Mesothelial cell of epicardium (in vitro differentiated cells): ENCODE results near the gene ZBED4. TPM values are rescaled to one million over a fixed set of nuclear protein-coding genes. Genes with fewer than 3 reads are reported as not detected.

ENCODE experiments used
- DNase-seq, 2 experiments: peaks; one replicate each; pipeline ENCODE4 v3.0.0; 2021; ENCODE audit warnings: low spot score in 2 of 2; ENCODE audit not compliant: unreplicated experiment in 2 of 2
- H3K27ac Mint-ChIP-seq: 2 replicates; pipeline ENCODE4 v1.8.0; 2021; ENCODE audit warnings: mixed read lengths
- H3K27me3 Mint-ChIP-seq: 2 replicates; pipeline ENCODE4 v1.8.0; 2021; ENCODE audit warnings: low read depth, mixed read lengths
- H3K36me3 Mint-ChIP-seq: 2 replicates; pipeline ENCODE4 v1.8.0; 2021; ENCODE audit warnings: mixed read lengths
- H3K4me1 Mint-ChIP-seq: 2 replicates; pipeline ENCODE4 v1.8.0; 2021; ENCODE audit warnings: mixed read lengths
- H3K4me3 Mint-ChIP-seq: 2 replicates; pipeline ENCODE4 v1.8.0; 2021; ENCODE audit warnings: mild to moderate bottlenecking, moderate library complexity, mixed read lengths
- H3K9me3 Mint-ChIP-seq: 2 replicates; pipeline ENCODE4 v1.8.0; 2021; ENCODE audit warnings: mixed read lengths
- total RNA-seq: library from RNA; stranded (reverse); gene quantifications from 3 replicates; pipeline ENCODE4 v1.2.1, GENCODE V29; 2021
- TF ChIP-seq, protein P1 (sequence below): fragments of 200-600 bp; sonication (generic); IDR thresholded peaks from one replicate; pipeline ENCODE4 v1.5.0; 2021; ENCODE audit warnings: antibody characterized with exemption; ENCODE audit not compliant: unreplicated experiment

ZBED4 gene
- total RNA-seq, 1 donor from 2014 or later: 32.6 TPM

DNA sequence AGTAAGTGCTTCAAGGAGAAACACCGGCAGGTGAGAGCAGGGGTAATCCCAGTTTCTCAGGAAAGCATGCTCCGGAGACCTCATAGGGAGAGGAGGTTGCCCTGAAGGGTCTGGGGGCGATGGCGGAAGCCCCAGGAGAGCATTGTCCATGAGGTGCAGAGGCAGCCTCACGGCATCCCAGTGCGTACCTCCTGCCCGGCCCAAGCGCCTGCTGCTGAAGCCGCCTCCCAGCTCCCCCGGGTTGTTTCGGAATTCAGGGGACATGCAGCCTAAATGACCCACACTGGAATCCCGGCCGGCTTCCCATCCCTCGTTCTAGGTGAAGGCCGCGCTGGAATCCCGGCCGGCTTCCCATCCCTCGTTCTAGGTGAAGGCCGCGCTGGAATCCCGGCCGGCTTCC is 2.7 kb downstream of the ZBED4 start:
- Mint-ChIP-seq H3K27me3 (peaks cover 15% of the 10 kb centered on the region), H3K9me3 (no peaks in the 10 kb centered on the region), H3K36me3 (no peaks in the 10 kb centered on the region), H3K27ac (no peak overlapping the region), H3K4me1 (peaks cover 19% of the 10 kb centered on the region), H3K4me3 (no peak overlapping the region)
- no peak for DNase-seq
- TF ChIP-seq, protein P1, sequence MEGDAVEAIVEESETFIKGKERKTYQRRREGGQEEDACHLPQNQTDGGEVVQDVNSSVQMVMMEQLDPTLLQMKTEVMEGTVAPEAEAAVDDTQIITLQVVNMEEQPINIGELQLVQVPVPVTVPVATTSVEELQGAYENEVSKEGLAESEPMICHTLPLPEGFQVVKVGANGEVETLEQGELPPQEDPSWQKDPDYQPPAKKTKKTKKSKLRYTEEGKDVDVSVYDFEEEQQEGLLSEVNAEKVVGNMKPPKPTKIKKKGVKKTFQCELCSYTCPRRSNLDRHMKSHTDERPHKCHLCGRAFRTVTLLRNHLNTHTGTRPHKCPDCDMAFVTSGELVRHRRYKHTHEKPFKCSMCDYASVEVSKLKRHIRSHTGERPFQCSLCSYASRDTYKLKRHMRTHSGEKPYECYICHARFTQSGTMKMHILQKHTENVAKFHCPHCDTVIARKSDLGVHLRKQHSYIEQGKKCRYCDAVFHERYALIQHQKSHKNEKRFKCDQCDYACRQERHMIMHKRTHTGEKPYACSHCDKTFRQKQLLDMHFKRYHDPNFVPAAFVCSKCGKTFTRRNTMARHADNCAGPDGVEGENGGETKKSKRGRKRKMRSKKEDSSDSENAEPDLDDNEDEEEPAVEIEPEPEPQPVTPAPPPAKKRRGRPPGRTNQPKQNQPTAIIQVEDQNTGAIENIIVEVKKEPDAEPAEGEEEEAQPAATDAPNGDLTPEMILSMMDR: no peak

DNA sequence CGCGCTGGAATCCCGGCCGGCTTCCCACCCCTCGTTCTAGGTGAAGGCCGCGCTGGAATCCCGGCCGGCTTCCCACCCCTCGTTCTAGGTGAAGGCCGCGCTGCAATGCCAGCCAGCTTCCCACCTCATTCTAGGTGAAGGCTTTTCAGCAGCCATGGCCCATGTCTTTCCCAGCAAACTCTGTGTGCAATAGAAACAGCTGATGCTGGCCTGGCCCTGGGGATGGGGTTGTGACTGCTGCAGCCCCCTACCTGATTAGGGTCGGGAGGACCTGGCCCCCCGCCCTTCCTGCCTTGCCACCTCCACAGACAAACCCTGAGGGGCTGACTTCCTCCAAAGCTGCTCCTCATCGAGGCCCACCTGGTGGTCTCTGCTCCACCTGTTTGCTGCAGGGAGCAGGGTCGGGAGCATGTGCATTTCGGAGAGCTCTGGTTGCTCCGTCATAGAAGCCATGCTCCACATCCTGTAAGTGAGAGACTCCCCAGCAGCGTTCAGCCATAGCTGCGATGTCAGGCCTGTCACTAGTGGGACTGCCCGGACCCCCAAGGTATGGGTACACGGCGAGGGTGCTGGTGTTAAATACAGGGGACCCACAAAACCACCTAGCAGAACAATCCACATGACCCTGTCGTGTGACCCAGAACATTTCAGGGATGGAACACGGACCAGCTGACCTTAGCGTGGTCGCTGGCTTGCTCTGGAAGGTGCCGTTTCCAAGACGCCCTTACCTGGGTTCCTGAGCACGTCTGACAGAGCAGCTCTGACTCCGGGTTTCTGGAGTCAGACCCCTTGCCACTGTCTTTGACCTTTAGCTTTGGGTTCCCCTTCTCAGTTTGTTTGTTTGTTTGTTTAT is 3.3 kb downstream of the ZBED4 start:
- TF ChIP-seq, protein P1: no peak
- no peaks in the 10 kb centered on the region for H3K9me3 Mint-ChIP-seq
- no peak overlapping the region for H3K27ac Mint-ChIP-seq
- H3K27me3 Mint-ChIP-seq: peaks cover 9% of the 10 kb centered on the region
- peaks cover 23% of the 10 kb centered on the region for H3K4me1 Mint-ChIP-seq
- H3K36me3 Mint-ChIP-seq: no peaks in the 10 kb centered on the region
- no peak overlapping the region for H3K4me3 Mint-ChIP-seq
- DNase-seq: no peak

DNA sequence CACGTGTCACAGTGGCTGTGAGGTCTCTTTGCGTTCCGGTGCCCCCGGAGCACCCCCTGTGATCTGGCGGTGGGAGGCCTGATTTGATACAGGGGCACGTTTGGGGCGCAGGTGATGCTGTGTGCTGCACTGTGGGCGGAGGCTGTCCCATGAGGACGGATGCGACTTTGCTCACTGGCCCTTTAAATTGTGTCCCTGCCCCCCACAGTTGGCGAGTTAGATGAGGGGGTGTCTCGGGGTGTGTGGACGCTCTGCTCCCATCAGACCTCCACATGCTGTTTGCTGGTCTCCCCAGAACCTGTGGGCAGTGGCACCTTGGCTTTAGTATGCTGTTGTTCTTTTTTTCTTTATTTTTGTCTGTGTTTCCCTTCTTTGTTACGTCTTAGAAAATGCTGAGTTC is 5.2 kb downstream of the ZBED4 start:
- Mint-ChIP-seq H3K4me3 (no peak overlapping the region), H3K36me3 (peaks cover 3% of the 10 kb centered on the region), H3K27ac (no peak overlapping the region), H3K27me3 (no peaks in the 10 kb centered on the region), H3K9me3 (no peaks in the 10 kb centered on the region), H3K4me1 (peaks cover 23% of the 10 kb centered on the region)
- no peak for DNase-seq
- TF ChIP-seq, protein P1: no peak

DNA sequence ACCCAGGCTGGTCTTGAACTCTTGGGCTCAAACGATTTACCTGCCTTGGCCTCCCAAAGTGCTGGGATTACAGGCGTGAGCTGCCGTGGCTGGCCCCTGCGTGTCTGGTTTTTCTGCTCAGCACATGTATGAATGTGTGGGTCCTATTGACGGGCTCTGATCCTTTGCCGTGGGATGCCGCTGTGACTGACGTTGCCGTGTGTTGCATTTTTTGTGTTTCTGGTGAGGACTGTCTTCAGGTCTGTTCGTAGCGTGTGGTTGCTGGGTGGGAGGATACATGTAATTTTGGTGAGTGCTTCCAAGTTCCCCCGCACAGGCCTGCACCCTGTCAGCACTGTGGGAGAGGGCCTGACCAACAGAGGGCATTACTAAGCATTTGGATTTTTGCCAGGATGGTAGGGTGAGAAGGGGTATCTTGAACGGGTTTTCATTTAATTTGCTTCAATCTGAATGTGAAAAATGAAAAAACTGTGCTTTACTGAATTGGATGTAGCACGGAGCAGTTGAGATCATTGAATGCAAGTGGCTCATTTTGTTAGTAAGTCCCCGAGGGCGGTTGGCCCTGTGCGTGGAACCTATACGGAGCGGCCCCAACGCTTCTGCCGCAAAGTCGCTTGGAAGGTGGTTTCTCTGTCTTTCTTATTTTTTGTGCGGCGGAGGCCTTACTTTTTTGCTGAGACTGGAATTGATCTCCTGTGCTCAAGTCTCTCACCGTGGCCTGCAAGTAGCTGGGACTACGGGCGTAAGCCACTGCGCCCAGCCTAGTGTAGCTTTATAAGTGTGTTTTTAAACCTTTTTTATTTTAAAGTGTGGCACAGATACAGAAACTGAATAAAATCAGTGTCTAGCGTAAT is 8.2 kb downstream of the ZBED4 start:
- Mint-ChIP-seq H3K27me3 (no peaks in the 10 kb centered on the region), H3K4me3 (no peak overlapping the region), H3K9me3 (peaks cover 15% of the 10 kb centered on the region), H3K27ac (peak overlapping the region; percentile 44), H3K4me1 (peaks cover 3% of the 10 kb centered on the region), H3K36me3 (peaks cover 22% of the 10 kb centered on the region)
- TF ChIP-seq, protein P1: no peak
- DNase-seq: no peak

DNA sequence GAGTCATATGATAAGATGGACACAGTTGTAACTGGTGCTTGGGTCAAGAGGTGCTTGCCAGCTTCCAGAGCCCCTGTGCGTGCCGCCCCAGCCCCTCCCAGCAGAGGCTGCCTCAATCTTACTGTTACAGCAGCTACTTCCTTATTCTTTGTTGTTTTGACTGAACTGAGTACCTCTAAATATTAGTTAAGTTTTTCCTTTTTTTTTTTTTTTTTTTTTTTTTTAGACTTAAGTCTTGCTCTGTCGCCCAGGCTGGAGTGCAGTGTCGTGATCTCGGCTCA is 8.8 kb downstream of the ZBED4 start:
- peaks cover 3% of the 10 kb centered on the region for H3K4me1 Mint-ChIP-seq
- DNase-seq: no peak
- TF ChIP-seq, protein P1: no peak
- H3K4me3 Mint-ChIP-seq: no peak overlapping the region
- H3K9me3 Mint-ChIP-seq: peaks cover 20% of the 10 kb centered on the region
- no peaks in the 10 kb centered on the region for H3K27me3 Mint-ChIP-seq
- H3K27ac Mint-ChIP-seq: no peak overlapping the region
- H3K36me3 Mint-ChIP-seq: peaks cover 28% of the 10 kb centered on the region
